Nephron progenitor cell (in vitro differentiated cells): ENCODE measurements around the gene LGALS9.
"Not testable (repeated sequence)": the region's sequence is repeated elsewhere in the genome, so short reads cannot be mapped to it uniquely, and the experiment has no call there.

Source experiments
- DNase-seq: peaks from one replicate; pipeline ENCODE4 v3.0.0; 2021
- H3K27ac Mint-ChIP-seq: 2 replicates; pipeline ENCODE4 v1.8.0; 2021; ENCODE audit warnings: mild to moderate bottlenecking, moderate library complexity, mixed read lengths
- H3K27me3 Mint-ChIP-seq: 2 replicates; pipeline ENCODE4 v1.8.0; 2021; ENCODE audit warnings: mild to moderate bottlenecking, low read depth, mixed read lengths; ENCODE audit not compliant: poor library complexity
- H3K36me3 Mint-ChIP-seq: 2 replicates; pipeline ENCODE4 v1.8.0; 2021; ENCODE audit warnings: low read depth, mixed read lengths
- H3K4me1 Mint-ChIP-seq: 2 replicates; pipeline ENCODE4 v1.8.0; 2021; ENCODE audit warnings: mixed read lengths
- H3K4me3 Mint-ChIP-seq: 2 replicates; pipeline ENCODE4 v1.8.0; 2021; ENCODE audit warnings: mild to moderate bottlenecking, moderate library complexity, mixed read lengths
- H3K9me3 Mint-ChIP-seq: 2 replicates; pipeline ENCODE4 v1.8.0; 2021; ENCODE audit warnings: mild to moderate bottlenecking, moderate library complexity, mixed read lengths
- CTCF ChIP-seq: fragments of 200-600 bp; sonication (generic); IDR thresholded peaks from 2 replicates; pipeline ENCODE4 v1.5.0; 2021; ENCODE audit warnings: antibody characterized with exemption

The LGALS9 gene

GRCh38 chr17:27670791-27671590, 40.0 kb downstream of the LGALS9 start:
- H3K27me3 Mint-ChIP-seq = peaks cover 12% of the 10 kb centered on the region
- no peak overlapping the region for H3K27ac Mint-ChIP-seq
- no peak for TF ChIP-seq CTCF
- DNase-seq = no peak
- no peaks in the 10 kb centered on the region for H3K4me1 Mint-ChIP-seq
- H3K9me3 Mint-ChIP-seq = no peaks in the 10 kb centered on the region
- no peak overlapping the region for H3K4me3 Mint-ChIP-seq
- no peaks in the 10 kb centered on the region for H3K36me3 Mint-ChIP-seq

GRCh38 chr17:27671591-27671910, 40.6 kb downstream of the LGALS9 start:
- Mint-ChIP-seq H3K9me3 (no peaks in the 10 kb centered on the region), H3K4me3 (no peak overlapping the region), H3K27ac (no peak overlapping the region), H3K27me3 (peaks cover 12% of the 10 kb centered on the region), H3K36me3 (no peaks in the 10 kb centered on the region), H3K4me1 (no peaks in the 10 kb centered on the region)
- TF ChIP-seq CTCF = no peak
- no peak for DNase-seq

- H3K9me3 Mint-ChIP-seq, H3K36me3 Mint-ChIP-seq, H3K4me1 Mint-ChIP-seq, H3K4me3 Mint-ChIP-seq, H3K27ac Mint-ChIP-seq, DNase-seq: not testable (repeated sequence)
- peaks cover 12% of the 10 kb centered on the region for H3K27me3 Mint-ChIP-seq
Measured at GRCh38 chr17:27671977-27672480, 41.0 kb downstream of the LGALS9 start.

- Mint-ChIP-seq H3K27me3 (peaks cover 15% of the 10 kb centered on the region), H3K27ac (no peak overlapping the region), H3K36me3 (no peaks in the 10 kb centered on the region), H3K9me3 (no peaks in the 10 kb centered on the region), H3K4me3 (no peak overlapping the region), H3K4me1 (no peaks in the 10 kb centered on the region)
- DNase-seq = no peak
- TF ChIP-seq CTCF = no peak
Measured at GRCh38 chr17:27674335-27674734, 43.3 kb downstream of the LGALS9 start.

- TF ChIP-seq CTCF = no peak
- H3K27me3 Mint-ChIP-seq = peaks cover 10% of the 10 kb centered on the region
- no peak overlapping the region for H3K27ac Mint-ChIP-seq
- no peaks in the 10 kb centered on the region for H3K9me3 Mint-ChIP-seq
- H3K36me3 Mint-ChIP-seq = no peaks in the 10 kb centered on the region
- DNase-seq = no peak
- no peaks in the 10 kb centered on the region for H3K4me1 Mint-ChIP-seq
- H3K4me3 Mint-ChIP-seq = no peak overlapping the region
Measured at GRCh38 chr17:27677191-27677590, 46.2 kb downstream of the LGALS9 start.

GRCh38 chr17:27686322-27686721, 55.3 kb downstream of the LGALS9 start:
- H3K4me1 Mint-ChIP-seq, H3K4me3 Mint-ChIP-seq, H3K27ac Mint-ChIP-seq, H3K36me3 Mint-ChIP-seq, DNase-seq: not testable (repeated sequence)
- peaks cover 28% of the 10 kb centered on the region for H3K9me3 Mint-ChIP-seq
- peaks cover 22% of the 10 kb centered on the region for H3K27me3 Mint-ChIP-seq

GRCh38 chr17:27690882-27691281, 59.9 kb downstream of the LGALS9 start:
- peaks cover 50% of the 10 kb centered on the region for H3K9me3 Mint-ChIP-seq
- no peaks in the 10 kb centered on the region for H3K36me3 Mint-ChIP-seq
- no peaks in the 10 kb centered on the region for H3K4me1 Mint-ChIP-seq
- no peak overlapping the region for H3K4me3 Mint-ChIP-seq
- no peak for DNase-seq
- no peak overlapping the region for H3K27ac Mint-ChIP-seq
- peaks cover 16% of the 10 kb centered on the region for H3K27me3 Mint-ChIP-seq
- TF ChIP-seq CTCF = no peak

- H3K4me1 Mint-ChIP-seq, H3K36me3 Mint-ChIP-seq, H3K27ac Mint-ChIP-seq: not testable (repeated sequence)
Measured at GRCh38 chr17:27695254-27695814, 64.3 kb downstream of the LGALS9 start.

More at GRCh38 chr17:27695254-27695814, 64.3 kb downstream of the LGALS9 start:
- not testable (repeated sequence) for H3K27me3 Mint-ChIP-seq, H3K4me3 Mint-ChIP-seq, DNase-seq
- peaks cover 41% of the 10 kb centered on the region for H3K9me3 Mint-ChIP-seq
